ENCODE data around the gene UXS1.
"Not testable (repeated sequence)": the region's sequence is repeated elsewhere in the genome, so short reads cannot be mapped to it uniquely, and the experiment has no call there.

The UXS1 gene

GRCh38 chr2:106137731-106138521, 56.2 kb downstream of the UXS1 start:
- DNase-seq (ENCODE audit: low read depth in 2 of 2) = no peak

- DNase-seq (ENCODE audit: low read depth in 2 of 2) = not testable (repeated sequence)
These were observed 62.9 kb downstream of the UXS1 start for GRCh38 chr2:106131192-106131591.

DNA sequence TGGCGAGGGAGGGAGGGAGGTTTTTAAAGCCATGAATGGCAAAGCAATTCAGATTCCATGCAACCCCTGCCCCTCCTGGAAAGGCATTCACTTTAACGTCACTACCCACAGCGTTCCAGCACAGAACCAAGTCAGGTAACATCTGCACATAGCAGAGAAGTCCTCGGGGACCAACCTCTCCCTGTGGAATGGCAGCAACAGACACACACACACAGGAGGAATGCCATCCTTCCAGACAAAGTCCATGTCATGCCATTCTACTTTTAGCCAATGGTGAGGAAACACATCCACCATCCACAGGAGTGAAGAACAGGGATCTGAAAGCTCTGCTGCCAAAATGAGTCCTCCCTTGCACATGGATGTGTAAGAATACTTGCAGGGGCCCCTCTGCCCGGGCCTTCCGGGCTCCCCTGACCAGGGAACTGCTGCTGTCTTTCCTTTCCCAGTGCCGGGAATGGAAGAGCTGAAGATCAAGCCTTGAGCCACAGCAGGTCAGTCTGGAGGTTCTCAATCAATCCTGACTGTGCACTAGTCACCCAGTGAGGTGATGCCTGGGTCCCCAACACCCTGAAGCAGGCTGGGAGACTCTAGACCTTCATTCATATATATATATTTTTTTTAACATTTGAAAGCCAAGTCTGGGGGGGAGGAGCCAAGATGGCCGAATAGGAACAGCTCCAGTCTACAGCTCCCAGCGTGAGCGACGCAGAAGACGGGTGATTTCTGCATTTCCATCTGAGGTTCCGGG, 63.7 kb downstream of the UXS1 start:
- DNase-seq (ENCODE audit: low read depth in 2 of 2) = no peak

- no peak for DNase-seq (ENCODE audit: low read depth in 2 of 2)
These were observed 64.5 kb downstream of the UXS1 start for GRCh38 chr2:106129592-106129991.

GRCh38 chr2:106129150-106129549, 65.0 kb downstream of the UXS1 start:
- DNase-seq (ENCODE audit: low read depth in 2 of 2) = no peak

DNA sequence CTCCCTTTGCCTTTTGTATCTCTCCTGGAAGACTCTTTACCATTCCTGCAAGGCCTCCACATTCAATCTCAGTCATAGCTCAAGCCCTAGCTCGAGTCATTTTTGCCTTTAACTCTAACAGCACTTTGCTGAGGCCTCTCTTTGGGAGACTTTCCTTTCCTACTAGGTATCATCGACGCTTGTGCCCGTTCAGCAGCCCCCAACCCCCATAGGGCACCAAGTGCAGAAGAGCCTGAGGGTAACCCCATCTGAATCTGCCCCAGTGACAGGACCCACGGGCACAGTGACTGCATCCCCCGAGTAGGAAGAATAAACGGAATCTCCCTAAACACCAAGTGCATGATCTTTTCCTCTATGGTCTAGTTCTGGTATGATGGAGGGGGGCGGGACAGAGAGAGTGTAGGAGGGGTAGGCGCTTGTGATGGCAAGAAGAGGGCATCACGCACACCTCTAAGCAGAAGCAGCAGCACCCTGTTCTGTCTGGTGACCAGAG, 66.3 kb downstream of the UXS1 start:
- DNase-seq (ENCODE audit: low read depth in 2 of 2) = no peak

DNA sequence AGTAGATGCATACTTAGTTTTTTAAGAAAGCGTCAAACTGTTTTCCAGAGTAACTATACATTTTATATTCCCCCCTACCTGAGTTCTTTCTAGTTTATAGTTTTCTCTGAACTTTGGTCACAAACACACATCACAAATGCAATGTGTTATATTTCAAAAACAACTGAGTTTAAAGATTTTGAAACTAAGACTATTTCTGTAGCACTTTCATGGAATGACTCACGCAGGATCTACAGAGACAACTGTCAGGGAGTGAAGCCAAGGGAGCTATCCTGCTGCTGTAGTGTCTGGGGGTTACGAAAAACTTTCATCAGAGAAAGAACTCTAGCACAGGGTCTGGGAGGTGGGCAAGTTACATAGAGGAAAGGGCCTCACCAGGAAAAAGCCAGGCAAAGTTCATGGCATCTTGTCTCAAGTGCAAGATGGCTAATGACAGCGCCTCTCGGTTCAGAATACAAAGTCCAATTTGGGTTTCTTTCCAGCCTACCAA, 66.8 kb downstream of the UXS1 start:
- no peak for DNase-seq (ENCODE audit: low read depth in 2 of 2)

DNA sequence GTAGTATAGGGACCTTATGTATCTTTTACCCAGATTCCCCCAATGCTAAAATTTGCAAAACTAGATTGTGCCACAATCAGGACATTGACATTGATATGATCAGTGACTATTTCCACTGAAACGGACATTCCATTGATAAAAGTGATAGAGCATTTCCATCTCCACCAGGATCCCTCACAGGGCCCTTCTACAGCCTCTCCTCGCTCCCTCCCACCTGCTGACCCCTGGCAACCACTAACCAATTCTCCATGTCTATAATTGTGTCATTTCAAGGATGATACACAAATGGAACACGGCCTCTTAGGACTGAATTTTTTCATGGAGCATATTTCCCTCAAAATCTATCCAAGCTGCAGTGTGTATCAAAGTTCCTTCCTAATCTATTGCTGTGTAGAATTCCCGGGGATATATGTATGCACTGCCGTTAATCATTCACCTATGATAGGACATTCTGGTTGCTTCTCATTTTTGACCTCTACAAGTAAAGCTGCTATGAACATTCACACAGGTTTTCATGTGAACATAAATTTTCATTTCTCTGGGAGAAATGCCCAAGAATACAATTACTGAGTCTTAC, 67.3 kb downstream of the UXS1 start:
- DNase-seq (ENCODE audit: low read depth in 2 of 2) = no peak

DNA sequence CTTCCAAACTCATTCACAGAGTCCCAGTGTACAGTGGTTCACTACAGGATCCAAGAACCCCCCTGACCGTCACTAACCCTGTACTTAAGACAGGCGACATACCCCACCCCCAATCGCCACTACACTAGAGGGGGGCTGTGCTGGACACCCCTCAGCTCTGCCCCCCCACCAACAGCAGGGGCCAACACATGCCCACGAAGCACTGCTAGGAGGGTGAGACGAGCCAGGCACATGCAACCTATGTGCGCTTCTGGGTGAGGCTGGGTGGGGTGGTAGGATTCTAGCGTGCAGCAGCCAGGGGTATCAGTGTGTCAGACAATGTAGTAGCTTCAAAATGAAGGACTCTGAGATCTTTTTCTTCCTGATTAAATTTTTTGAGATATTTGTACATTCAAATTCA, 67.8 kb downstream of the UXS1 start:
- no peak for DNase-seq (ENCODE audit: low read depth in 2 of 2)

- no peak for DNase-seq (ENCODE audit: low read depth in 2 of 2)
These were observed 69.1 kb downstream of the UXS1 start for GRCh38 chr2:106124905-106125549.

GRCh38 chr2:106124106-106124756, 69.9 kb downstream of the UXS1 start:
- DNase-seq (ENCODE audit: low read depth in 2 of 2) = no peak

DNA sequence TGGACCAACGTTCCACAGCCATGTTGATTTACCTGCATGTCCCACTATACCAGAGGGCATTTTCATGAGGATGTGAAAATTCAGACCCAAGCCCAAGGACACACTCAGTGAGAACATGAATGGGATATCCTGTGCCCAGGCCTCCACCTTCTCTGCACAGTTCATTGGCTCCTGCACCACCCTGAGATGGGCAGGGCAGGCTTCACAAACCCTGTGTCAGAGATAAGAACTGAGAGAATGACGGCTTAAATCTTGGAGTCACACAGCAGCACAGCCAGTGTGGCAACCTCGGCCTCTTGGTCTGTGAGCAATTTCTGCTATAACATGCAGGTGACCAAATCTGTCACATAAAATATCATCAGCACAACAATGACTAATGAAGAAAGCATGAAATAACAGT, 71.9 kb downstream of the UXS1 start:
- DNase-seq (ENCODE audit: low read depth in 2 of 2) = no peak

- no peak for DNase-seq (ENCODE audit: low read depth in 2 of 2)
These were observed 73.7 kb downstream of the UXS1 start for GRCh38 chr2:106120432-106120831.

- DNase-seq (ENCODE audit: low read depth in 2 of 2) = no peak
These were observed 75.0 kb downstream of the UXS1 start for GRCh38 chr2:106119074-106119473.

GRCh38 chr2:106117882-106118684, 76.0 kb downstream of the UXS1 start:
- no peak for DNase-seq (ENCODE audit: low read depth in 2 of 2)

GRCh38 chr2:106117347-106117746, 76.8 kb downstream of the UXS1 start:
- no peak for DNase-seq (ENCODE audit: low read depth in 2 of 2)

DNA sequence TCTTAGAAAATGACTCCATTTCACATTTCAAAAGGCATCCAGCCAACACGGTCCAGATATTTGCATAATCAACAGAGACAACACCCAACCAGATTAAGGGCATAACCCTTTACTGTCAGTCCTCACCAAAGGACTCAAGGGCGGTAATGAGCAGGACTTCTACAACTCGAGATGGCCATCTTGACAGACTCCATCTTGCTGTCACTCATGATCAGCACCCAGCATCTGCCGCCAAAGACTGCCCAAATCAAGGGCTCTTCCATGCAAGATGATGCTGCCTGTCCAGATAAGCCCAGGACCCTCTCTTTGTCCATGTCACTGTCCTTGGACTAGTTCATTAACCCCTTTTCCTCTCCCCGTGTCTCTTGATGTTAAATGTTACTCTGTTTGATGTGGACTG, 77.9 kb downstream of the UXS1 start:
- DNase-seq (ENCODE audit: low read depth in 2 of 2) = no peak

DNA sequence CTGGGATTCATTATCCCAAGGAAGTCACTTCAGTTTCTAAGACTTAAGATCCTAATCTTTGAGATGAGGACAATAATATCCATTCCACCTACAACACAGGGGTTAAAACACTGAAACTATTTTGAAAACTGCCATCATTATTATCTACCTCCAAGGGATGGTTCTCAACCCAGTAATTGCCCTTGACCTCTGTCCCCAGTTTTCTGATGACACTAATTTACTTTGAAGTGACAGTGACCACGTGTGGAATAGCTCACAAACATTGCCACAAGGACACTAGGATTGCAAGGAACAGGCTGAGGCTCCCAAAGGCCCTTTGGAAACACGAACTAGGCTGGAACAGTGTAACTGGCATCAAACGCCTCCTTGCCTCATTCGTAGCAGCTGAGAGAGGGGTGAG, 78.4 kb downstream of the UXS1 start:
- DNase-seq (ENCODE audit: low read depth in 2 of 2) = no peak

GRCh38 chr2:106115250-106115649, 78.9 kb downstream of the UXS1 start:
- no peak for DNase-seq (ENCODE audit: low read depth in 2 of 2)

DNA sequence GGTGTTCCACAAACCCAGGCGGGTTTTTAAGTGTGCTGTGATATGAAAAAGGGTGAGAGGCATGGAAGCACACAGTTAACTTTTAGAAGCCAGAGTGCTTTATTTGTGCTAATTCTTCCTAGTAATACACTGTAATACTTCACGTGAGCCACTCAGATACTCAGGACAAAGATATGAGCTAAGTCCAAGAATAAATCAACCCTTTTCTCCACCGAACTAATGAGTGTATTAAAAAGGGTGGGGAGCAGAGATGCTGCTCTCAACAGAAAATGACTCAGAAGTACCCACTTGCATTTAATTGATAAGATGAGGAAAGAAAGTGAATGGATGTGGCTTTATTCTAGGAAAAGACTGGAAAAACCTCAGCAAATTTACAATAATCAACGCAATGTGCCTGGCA, 79.9 kb downstream of the UXS1 start:
- DNase-seq (ENCODE audit: low read depth in 2 of 2) = no peak

All from stimulated activated CD4-positive, alpha-beta T cell treated with anti-CD3 and anti-CD28 coated beads, Interleukin-12 subunit alpha, Interleukin-12 subunit beta, amount 100 ng/mL, for 24 hours (primary cell).